Prostate gland (tissue), 2 donors: ENCODE measurements around the gene CFAP100. TPM values are rescaled to one million over a fixed set of nuclear protein-coding genes. Genes with fewer than 3 reads are reported as not detected.

Source experiments
- DNase-seq: peaks from one replicate; pipeline ENCODE4 v3.0.0-alpha.2; 2019; ENCODE audit warnings: low spot score
- H3K27ac ChIP-seq, 2 donors: fragments of 200-600 bp; sonication (generic); 2 replicates each; pipeline ENCODE4 v1.5.1; 2017 to 2019
- H3K27me3 ChIP-seq: fragments of 200-600 bp; sonication (generic); replicated peaks from 2 replicates; pipeline ENCODE4 v1.5.1; 2019; ENCODE audit not compliant: insufficient read depth
- H3K36me3 ChIP-seq, 2 donors: fragments of 200-600 bp; sonication (generic); 1 replicate in 1 of 2; 2 replicates in 1 of 2; pipeline versions ENCODE4 v1.5.1 to v1.8.1; 2017 to 2019
- H3K4me1 ChIP-seq: fragments of 200-600 bp; sonication (generic); replicated peaks from 2 replicates; pipeline ENCODE4 v1.5.1; 2019
- H3K4me3 ChIP-seq, 2 donors: fragments of 200-600 bp; sonication (generic); 2 replicates each; pipeline ENCODE4 v1.5.1; 2017 to 2019
- H3K9me3 ChIP-seq: fragments of 200-600 bp; sonication (generic); 2 replicates; pipeline ENCODE4 v1.5.1; 2017
- POLR2A ChIP-seq: fragments of 450-650 bp; IDR thresholded peaks from one replicate; pipeline ENCODE4 v1.6.1; 2016; ENCODE audit warnings: antibody characterized with exemption, mild to moderate bottlenecking
- POLR2AphosphoS5 ChIP-seq: sonication (generic); formaldehyde crosslinking; IDR thresholded peaks from one replicate; pipeline ENCODE4 v1.6.1; 2017; ENCODE audit warnings: antibody characterized with exemption
- WGBS: methylation state at CpG from one replicate; pipeline ENCODE4 v1.1.5; 2018; 5-methylcytosine and 5-hydroxymethylcytosine counted together
- intact Hi-C: fragments of 100-400 bp; cut with DNase I; formaldehyde crosslinking; loops from one replicate; pipeline ENCODE4 v1.14.2; 2022
- total RNA-seq, 2 donors: library from RNA; depleted of rRNA; stranded (reverse); fragments of >200 nt; gene quantifications; one replicate each; pipeline ENCODE4 v1.1.0, GENCODE V29; 2016
- TF ChIP-seq, protein P1 (sequence below), 4 experiments: fragments of 200-600 bp in 2 of 4; fragments of 450-650 bp in 2 of 4; sonication (generic) in 2 of 4; IDR thresholded peaks; 1 replicate in 3 of 4; 2 replicates in 1 of 4; pipeline ENCODE4 v1.5.1; 2016 to 2019; ENCODE audit warnings: antibody characterized with exemption in 4 of 4, mild to moderate bottlenecking in 2 of 4, moderate library complexity in 2 of 4

The CFAP100 gene
- total RNA-seq, 2 donors from 2014 or later = 2.3 TPM; not detected in 1

DNA sequence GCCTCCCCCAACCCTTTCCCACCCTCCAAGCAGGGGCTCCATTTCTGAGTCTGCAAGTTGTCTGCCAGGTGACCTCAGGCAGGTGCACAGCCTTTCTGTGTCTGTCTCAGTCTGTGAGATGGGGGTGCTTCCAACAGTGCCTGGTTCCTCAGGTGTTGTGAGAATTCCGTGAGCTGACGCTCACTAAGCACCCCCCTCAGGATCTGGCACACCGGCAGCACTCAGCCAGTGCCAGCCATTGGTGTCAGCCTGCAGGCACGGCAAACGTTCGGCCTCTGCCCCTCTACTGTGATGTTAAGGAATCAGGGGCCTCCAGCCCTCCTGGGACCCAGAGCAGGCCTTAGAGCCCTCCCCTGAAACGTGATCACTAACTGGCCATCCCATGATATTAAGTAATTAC is 39.9 kb upstream of the CFAP100 start:
- TF ChIP-seq, protein P1, sequence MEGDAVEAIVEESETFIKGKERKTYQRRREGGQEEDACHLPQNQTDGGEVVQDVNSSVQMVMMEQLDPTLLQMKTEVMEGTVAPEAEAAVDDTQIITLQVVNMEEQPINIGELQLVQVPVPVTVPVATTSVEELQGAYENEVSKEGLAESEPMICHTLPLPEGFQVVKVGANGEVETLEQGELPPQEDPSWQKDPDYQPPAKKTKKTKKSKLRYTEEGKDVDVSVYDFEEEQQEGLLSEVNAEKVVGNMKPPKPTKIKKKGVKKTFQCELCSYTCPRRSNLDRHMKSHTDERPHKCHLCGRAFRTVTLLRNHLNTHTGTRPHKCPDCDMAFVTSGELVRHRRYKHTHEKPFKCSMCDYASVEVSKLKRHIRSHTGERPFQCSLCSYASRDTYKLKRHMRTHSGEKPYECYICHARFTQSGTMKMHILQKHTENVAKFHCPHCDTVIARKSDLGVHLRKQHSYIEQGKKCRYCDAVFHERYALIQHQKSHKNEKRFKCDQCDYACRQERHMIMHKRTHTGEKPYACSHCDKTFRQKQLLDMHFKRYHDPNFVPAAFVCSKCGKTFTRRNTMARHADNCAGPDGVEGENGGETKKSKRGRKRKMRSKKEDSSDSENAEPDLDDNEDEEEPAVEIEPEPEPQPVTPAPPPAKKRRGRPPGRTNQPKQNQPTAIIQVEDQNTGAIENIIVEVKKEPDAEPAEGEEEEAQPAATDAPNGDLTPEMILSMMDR (IDR thresholded peaks at IDR 0.05) = no peak
- no peak for TF ChIP-seq POLR2A
- no peak for TF ChIP-seq POLR2AphosphoS5
- DNase-seq = no peak
- Histone ChIP-seq H3K27me3 (no peaks in the 10 kb centered on the region), H3K4me3 (no peak overlapping the region), H3K4me1 (peaks cover 10% of the 10 kb centered on the region), H3K36me3 (peaks cover 4 to 27% of the 10 kb centered on the region in 2 donors), H3K9me3 (no peaks in the 10 kb centered on the region), H3K27ac (peak overlapping the region; percentile 72 to 97)
- 74% methylated on average over 6 of the region's 7 CpGs for WGBS
- intact Hi-C loops = no loop called here

DNA sequence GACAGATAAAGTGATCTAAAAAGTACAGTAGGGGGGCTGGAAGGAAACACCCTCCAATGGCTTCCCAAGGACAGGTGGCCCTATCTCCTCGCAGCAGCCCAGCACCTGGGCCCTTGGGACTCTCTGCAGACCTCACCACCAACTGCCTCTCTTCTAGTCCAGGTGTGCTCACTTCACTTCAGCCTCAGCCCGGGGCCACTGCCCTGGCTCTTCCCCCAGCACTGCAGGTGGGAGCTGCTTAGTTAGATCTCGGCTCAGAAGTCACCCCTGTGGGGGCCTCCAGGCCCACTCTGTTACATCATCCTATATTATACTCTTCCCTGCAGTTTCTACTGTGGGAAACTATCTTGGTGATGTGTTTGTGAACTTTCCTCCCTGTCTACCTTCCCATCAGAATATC is 39.5 kb upstream of the CFAP100 start:
- 68% methylated on average over 3 of the region's 3 CpGs for WGBS
- Histone ChIP-seq H3K4me3 (peak overlapping the region; percentile 96 to 98), H3K4me1 (peaks cover 10% of the 10 kb centered on the region), H3K36me3 (peaks cover 4 to 24% of the 10 kb centered on the region in 2 donors), H3K9me3 (no peaks in the 10 kb centered on the region), H3K27me3 (no peaks in the 10 kb centered on the region), H3K27ac (peak overlapping the region; percentile 72 to 97)
- no peak for TF ChIP-seq POLR2A
- TF ChIP-seq, protein P1 (IDR thresholded peaks at IDR 0.05) = no peak
- no peak for TF ChIP-seq POLR2AphosphoS5
- no peak for DNase-seq
- intact Hi-C loops = no loop called here

DNA sequence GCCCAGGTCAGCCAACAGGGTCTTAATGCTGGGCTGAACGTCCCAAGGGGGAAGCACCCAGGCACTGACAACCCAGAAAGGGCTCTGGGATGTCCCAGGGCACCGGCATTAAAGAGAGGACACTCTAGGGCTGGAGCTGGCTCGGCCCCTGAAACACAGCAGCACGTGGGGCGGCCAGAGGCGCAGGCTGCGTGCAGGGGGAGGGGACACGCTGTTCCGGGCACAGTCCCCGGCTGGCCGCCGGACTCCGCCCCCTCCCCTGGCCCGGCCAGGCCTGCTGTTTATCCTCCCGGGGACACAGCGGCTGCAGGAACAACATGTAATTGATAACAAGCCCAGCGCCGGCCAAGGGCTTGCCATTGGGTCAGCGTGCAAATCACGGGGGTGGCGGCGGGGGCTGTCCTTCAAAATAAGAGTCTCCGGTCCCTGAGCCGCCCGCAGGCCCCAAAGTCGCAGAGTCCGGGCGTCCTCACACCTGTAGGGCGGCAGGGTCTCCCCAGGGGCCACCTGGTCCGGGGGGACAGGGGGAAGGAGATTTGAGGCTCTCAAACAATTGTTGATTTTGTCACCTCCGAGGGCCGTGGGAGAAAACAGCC is 38.8 kb upstream of the CFAP100 start:
- Histone ChIP-seq H3K4me1 (peaks cover 10% of the 10 kb centered on the region), H3K36me3 (peaks cover 4 to 19% of the 10 kb centered on the region in 2 donors), H3K4me3 (peak overlapping the region; percentile 96 to 98), H3K9me3 (no peaks in the 10 kb centered on the region), H3K27ac (peak overlapping the region; percentile 97 to 98), H3K27me3 (no peaks in the 10 kb centered on the region)
- TF ChIP-seq POLR2AphosphoS5 = peak; percentile 99
- TF ChIP-seq POLR2A = peak; percentile 48
- TF ChIP-seq, protein P1 (IDR thresholded peaks at IDR 0.05) = peak in 1 of 4 experiments; percentile 15
- WGBS = 2% methylated on average over 30 of the region's 32 CpGs
- peak; percentile 98 for DNase-seq
- intact Hi-C loops = loop anchor here (1.0 kb wide), 2 partner anchors 33 to 86 kb away; no protein-coding TSS in a partner anchor

DNA sequence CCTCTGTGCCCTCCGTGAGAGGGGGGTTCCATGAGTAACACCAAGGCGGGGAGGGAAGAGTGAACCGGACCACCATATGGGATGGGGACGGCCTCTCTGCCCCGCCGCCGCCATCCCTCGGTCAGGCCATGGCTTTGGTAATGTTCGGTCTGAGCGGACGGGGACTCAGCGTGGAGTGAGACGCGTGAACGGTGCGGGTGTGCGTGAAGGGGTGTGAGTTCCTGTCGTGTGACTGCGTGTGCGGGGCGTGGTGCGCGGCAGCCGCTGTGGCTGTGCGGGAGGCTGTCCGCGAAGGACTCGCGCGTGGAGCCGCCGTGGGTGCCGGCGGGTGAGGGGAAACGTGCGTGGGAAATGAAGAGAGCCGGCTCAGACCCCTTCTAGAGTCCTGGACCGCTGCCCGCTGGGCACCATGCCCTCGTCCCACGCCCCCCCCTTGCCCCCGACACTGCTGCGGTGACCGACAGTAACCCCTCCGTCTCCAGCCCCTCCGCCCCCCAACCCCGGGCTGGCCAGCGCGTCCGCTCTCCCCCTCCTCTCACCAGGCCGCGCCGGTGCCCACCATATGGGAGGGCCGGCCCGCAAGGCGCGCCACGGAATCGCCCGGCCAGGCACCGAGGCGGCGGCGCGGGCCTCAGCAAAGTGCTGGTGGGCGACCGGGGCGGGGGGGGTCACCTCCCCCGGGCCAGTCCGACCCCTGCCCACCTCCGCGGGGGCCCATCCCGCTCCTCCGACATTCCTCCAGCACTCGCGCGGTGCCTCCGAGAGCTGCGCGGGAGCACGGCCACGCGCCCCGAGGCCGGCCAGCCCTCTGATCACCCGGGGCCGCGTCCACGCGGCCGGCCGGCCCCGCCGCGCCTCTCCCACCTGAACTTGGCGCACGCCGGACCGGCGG is 38.1 kb upstream of the CFAP100 start:
- Histone ChIP-seq H3K36me3 (peaks cover 0 to 12% of the 10 kb centered on the region in 2 donors), H3K4me1 (peaks cover 10% of the 10 kb centered on the region), H3K27me3 (no peaks in the 10 kb centered on the region), H3K9me3 (no peaks in the 10 kb centered on the region), H3K27ac (peak overlapping the region; percentile 97 to 98), H3K4me3 (peak overlapping the region; percentile 96 to 98)
- intact Hi-C loops = loop anchor here (1.0 kb wide), 2 partner anchors 33 to 86 kb away; no protein-coding TSS in a partner anchor
- under 1% methylated on average over 72 of the region's 100 CpGs for WGBS
- peak; percentile 41 for DNase-seq
- TF ChIP-seq POLR2AphosphoS5 (no peak), POLR2A (no peak)
- TF ChIP-seq, protein P1 (IDR thresholded peaks at IDR 0.05) = no peak
